HG03460 (cell line): Measurements from ENCODE around the gene NHEJ1.

Experiments
- ATAC-seq: cut with Tn5 transposase; IDR thresholded peaks from one replicate; pipeline ENCODE4 v1.9.1; 2021; ENCODE audit not compliant: unreplicated experiment

The NHEJ1 gene

DNA sequence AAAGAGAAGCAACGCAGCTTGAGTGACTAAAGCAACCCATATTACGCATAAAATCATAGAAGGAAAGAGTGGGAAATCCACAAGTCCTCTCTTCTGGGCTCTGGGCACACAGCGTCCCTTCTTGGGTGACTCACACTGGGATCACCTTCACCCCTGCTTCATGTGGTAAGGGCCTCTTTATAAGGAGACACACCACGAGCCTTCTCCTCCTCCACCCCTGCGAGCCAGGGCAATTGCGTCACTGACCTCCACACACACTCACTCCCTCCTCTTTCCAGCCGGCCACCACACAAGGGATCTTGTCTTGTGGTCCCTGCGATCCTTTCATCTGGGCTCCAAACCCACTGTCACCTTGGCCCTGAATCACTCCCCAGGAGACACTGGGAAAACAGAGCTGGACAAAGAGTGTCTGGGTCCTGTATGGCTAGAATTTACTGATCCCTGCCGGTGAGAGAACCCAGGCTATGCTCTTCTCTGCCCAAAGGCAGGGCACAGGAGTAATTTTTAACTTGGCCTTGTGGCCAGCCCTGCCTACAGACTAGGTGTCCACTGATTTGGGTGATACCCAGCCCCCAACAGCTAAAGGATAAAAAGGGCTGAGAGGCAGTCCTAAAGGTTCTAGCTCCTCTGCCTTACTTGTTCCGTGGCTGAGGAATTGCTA, 35.3 kb downstream of the NHEJ1 start:
- ATAC-seq = no peak

DNA sequence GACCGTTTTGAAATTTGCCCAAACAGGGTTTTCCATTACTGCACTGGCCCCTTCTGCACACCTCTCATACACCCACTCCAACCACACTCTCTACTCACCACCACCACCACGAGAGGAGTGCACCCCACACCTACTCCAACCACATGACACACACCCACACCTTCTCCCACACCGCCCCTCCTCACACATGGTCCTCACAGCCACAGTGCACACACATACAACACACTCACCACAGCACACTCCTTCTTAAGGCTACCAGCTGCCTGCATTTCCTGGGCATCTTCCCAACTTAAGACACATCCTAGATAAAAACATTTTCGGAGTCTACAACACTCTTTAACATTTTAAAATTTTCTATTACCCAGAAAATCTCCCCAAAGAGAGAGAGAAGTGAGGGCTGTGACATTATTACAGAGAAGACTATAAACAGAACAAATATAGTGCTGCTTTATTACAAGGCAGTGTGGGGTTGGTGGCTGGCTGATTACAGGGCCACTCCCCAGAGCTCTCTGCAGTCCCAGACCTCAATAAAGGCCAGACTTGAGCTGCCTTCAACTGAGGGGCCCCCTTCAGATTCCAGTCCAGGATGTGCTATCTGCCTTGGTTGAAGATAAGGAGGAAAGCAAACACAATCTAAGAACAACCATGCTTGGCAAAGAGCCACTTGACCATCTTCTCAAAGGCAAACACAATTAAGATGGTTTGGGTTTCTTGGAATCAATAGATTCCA, 36.1 kb downstream of the NHEJ1 start:
- ATAC-seq = no peak

DNA sequence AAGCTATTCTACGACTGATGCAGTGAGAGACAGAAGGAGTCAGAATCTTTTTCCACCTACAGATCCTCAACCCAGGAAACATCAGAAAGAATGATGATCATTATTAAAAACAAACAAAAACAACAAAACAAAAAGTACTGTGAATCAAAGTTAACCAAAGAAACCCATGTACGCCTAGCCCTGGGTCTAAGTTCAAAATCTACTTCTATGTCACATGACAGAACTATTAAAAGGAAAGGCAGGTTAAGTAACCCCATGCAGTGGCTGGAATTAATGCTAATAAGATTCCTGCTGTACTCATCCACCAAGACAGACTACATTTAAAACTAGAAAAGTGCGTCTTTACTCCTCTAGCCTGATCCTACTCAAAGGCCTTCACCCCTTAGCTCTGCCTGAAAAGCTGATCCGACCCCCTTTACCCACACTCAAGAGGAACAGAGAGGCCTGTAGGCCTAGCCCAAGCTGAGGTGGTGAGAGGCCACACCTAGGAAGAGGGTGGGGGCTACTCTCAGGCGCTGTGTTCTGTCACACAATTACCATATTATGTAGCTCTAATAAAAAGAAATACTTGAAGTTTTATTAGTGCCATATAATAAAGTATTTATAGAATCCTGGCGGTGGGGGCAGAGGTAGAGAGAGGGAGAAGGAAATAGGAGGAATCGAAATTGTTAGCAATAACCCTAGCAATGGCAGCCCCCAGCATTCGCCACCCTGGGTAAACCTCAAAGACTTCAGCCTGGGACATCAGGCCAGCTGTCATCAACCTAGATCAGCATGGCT, 37.1 kb downstream of the NHEJ1 start:
- no peak for ATAC-seq

DNA sequence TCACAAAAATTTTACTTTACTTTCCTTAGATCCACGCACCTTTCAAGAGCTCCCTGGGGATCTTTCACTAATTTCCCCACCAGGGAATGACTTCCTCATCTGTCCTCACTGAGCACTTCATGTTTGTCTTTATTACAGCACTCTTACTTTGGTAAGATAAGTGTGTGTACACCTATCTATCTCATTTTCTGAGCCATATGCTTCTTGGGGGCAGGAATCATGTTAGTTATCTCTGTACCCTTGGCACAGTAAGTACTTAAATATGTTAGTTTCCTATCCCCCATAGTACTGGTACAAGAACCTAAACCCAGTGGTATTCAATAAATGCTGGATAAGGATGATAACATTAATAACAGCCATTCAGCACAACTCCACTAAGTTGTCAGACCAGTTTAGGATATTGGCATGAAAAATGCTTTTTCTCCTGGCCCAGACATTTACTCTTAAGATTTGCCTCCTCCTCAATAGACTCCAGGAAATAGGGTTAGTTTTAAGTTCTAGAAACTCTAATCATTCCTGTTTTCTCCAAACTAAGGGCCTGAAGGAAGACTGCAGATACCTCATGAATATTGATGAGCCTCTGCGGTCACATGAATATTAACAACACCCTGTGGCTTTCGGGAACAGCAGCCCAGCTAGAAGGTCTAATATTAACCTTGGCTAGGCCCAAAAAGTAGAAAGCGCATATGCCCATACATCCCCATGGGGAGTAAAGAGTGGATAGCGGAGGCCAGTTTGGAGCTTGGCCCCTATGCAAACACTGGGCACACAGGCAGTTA, 38.2 kb downstream of the NHEJ1 start:
- no peak for ATAC-seq

DNA sequence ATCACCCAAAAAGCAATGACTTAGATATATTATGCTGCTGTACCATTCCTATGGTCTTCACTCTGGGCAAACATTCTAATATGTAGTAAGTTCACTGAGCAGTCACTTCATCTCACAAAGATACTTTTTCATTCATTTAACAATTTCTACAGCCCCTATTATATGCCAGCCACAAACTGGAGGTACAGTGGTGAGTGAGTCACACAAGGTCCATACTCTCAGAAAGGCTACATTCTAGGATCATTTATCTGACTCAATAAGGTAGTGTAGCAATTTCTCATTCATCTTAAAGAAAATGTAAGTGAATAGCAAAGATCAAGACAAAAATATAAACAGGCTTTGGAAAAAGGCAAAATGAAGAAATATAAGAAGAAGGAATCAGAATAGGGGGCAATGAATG, 40.5 kb downstream of the NHEJ1 start:
- ATAC-seq = no peak

DNA sequence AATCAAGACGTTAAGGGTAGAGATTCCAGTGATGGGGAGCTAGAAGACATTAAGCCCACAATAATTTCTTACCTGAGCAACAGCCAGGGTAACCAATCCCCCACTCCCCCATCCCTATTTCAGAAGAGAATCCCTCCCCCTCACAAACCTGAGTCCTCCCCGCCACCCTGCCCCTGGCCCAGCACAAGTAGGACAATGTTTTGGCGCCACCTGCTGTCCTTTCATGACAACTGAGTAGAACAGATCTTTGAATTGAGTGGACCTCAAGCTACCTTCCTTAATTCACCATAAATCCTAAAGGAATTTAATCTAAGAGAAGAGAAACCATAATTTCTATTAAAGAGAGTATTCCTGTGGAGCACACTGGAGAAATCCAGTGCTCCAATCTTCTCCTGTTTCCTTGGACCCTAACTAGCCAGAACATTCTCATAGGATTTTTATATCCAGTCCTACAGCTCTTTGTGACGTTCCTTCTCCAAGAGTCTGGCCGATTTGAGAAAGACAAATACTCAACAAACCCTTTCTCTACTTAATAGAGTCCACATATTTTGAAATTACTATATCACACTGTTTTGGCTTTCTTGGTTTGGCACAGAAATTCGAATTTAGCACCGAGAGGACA, 41.1 kb downstream of the NHEJ1 start:
- ATAC-seq = no peak

DNA sequence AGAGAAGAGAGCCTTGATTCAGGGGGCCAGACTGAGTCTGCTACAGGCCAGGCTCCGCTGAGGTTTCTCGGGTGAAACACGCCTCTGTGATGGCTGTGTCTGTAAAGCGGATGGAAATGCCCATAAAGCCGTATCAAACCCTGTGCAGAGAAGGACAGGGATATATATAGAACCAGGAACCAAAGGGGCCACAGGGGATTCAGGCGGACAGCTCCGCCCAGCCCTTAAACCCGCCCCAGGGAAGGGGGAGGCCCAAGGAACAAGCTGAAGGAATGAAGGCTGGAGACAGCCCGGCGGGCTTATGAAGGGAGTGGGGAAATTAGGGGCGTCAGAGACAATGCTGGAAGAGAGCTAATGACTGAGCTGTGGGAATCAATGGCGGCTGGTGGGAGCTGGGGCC, 42.1 kb downstream of the NHEJ1 start:
- ATAC-seq = no peak

DNA sequence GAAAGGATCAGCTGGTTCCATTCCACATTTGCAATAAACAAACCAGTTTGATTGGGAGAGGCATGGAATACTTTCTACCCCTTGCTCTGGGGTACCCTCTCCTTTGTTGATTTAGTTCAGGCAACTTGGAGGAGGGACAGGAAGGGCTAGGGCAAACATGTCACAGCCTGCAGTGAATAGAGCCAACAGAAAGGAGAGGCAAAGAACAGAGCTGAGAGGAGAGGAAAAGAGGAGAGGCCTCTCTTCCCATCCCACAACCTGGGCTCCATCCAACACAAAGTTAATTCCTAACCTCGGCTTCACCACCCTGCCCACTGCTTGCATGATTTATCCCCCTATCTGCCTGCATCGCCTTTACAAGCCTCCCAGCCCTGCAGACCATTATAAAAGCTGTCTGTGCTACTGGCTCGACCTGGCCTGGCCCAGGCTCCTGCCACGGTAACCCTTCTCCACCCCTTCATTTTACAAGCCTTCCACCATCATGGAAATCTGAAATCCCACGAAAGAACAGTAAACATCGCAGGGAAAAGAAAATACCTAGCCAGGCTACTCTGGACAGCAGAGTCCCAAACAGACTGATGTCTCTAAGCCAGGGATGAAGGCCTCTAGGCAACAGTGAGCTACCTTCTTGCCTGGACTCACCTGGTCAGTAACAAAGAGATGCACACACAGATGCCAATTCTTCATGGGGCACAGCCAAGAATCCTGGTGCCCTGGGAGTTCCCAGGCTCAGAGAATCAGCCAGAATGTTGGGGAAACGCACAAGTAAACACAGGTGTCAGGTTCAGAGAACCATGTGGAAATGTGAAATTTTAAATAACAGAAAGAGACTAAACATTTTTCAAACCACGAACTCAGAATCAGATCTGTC, 43.6 kb downstream of the NHEJ1 start:
- no peak for ATAC-seq

DNA sequence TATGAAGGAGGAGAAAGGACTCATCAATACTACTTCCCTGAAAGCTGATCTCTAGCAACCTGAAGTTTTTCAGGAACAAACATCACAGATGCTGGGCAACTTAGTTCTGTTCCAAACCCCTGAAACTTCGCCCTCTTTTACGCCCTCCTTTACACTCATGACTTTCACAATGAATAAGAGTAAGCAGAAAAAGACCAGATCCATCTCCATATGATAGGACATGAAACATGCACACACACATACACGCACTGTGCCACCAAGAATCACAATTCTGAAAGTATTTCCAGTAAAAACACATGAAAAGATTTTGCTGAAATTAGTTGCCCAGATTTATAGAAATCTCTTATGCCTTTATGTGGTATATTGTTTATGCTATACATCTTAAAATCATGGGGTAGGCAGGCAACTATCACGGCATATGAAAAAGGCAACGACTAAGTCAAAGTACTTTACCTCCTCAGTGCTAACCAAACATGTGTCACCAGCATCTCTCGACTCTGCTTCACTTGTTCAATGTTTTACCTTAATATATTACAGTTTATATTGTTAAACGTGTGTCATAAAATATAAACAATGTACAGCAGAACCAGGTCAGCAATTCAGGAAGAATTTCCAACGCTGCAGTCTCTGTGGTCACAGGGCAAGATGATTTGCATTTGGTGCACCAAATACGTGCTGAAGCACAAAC, 47.8 kb downstream of the NHEJ1 start:
- no peak for ATAC-seq

DNA sequence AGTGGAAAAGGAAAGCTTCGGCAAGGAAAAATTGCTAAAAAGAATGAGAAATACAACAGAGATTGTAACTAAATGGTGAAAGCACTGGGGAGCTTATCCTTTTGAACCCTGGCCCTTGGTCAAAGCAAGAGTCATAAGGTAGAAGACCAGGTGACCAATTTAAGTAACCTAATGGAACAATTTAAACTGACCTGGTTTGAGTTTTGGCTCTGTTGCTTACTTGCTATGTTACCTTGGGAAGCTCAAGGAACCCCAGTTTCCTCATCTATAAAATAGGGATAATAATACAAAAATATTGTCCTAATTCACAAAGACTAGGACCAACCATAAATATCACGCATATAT, 48.6 kb downstream of the NHEJ1 start:
- ATAC-seq = no peak

DNA sequence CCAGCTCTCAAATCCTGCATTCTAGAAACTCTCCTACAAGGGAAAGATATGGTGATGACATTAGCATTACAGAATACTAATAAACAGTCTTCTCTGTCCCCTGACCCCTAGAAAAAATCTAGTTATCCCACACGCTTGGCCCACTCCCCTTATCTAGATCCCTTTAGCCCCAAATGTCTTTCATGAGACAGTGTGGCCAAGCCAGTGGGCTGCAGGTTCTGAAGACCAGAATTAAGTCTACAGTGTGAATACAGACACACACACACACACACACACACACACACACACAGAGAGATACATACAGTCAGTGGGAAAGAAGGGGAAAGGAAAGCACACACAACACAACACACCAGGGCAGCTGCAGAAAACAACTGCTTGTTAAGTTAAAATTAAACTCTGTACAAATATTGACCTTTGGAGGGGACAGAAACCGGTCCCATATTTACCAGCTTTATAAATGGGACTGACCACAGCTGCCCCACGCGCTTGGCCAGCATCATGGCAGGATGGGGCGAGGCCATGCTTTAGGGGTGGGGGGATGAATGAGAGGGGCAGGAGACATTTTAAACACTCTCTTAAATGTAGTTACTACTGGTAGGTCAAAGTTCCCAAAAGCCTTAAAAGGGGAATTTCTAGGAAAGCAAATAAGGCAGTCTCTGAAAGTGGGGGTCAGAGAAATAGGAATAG, 49.1 kb downstream of the NHEJ1 start:
- no peak for ATAC-seq

DNA sequence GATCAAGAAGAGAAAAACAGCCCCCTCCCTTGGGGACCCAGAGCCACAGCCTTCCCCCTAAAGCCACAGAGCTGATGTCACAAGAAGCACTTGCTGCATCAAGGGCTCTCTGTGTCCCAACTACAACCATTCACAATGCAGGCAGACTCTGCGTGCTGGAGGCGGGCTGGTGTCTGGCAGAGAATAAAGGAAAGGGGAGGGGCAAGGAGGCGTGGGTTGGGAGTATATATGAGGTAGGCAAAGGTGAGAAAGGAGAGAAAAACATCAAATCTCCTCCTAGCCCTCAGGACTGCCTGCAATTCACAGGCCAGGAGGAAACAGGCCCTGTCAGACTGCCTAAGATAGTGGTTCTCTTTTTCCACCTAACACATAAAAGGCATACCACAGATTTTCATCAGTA, 51.1 kb downstream of the NHEJ1 start:
- ATAC-seq = no peak

DNA sequence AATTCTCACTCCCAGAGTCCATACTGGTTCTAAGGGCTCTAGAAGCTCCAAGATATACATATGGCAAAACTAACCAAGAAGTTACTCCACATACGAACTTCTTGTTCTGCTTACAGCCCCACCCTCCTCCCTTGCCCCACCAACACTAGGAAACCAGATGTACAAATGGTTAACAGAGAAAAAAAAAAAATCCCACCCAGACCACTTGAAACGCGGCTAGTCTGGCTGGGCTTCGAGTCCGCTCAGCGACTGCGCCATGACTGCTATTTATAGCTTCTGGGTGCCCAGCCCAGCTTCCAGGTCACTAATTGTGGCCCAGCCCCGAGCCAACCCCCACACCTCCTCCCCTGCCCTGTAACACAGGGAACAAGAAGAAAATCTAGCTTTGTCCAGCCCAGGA, 52.9 kb downstream of the NHEJ1 start:
- no peak for ATAC-seq

DNA sequence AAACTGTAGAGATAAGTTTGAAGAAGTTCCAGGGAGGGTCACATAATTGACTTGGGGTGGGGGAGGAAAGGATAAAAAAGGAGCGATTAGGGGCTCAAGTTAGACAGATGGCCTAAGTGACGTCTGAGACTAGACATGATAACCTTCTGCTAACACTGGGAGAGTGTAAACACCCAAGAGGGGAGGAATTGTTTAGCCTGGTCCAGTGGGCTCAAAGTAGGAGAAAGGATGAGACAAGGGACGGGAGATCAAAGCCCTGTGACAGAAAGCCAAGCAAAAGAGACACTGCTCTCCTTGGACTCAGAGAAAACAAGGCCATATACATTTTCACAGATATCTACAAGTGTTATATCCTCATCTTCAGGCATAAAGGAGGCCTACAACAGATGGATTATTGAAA, 54.4 kb downstream of the NHEJ1 start:
- no peak for ATAC-seq

DNA sequence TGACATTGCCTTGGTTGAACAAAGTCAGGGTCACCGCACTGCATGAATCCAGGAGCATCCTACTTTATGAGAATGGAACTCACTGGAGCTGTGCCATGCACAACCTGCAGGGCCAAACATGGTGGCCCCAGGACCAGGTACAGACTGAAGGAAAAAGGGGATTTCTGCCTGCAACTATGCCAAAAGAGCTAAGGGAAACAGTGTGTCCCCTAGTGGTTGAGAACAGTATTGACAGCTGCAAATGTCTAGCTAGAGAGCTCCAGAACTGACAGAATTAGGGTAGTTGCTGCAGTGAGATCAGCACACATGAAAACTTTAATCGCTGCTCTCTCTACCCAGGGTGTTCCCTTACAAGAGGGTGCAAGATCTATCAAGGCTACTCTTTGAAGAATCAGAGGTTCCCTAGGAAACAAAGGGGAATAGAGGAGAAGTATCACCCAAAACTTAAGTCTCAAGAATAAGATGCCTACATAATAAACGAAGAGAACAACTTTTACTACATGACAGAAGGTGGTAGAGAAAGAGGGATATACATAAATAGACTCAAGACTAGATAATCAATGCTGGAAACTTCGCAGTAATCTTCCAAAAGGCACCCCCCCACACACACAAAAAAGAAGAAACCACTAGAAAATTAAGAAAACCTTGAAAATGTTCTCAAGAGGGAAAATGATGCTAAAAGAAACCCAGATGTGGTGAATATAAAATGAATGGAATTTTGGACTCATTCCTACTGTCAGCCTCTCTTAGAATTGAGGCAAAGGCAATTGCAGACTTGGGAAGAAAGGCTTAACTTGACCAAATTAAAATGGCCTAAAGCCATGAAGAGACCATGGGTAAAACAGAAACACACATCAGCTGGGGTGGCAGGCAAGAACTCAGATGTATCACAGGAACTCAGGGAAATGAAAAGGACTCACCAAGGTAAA, 56.2 kb downstream of the NHEJ1 start:
- no peak for ATAC-seq

DNA sequence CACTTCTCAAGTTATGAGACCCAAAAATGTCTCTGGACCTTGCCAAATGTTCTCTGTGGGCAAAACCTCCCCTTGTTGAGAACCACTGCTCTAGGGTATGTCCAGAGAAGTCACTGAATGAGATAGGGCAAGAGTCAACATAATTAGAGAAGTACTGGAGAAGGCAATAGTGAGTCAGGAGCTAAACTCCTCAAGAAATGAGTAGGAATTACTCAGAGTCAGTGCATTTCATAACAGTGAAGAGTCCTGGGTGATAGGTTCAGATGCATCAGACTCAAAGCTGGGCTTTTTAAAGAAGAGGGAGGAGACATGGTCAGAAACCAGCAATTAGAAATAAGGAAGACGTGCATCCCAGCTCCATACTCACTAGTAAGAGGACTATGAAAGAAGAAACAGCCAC, 61.3 kb downstream of the NHEJ1 start:
- no peak for ATAC-seq

DNA sequence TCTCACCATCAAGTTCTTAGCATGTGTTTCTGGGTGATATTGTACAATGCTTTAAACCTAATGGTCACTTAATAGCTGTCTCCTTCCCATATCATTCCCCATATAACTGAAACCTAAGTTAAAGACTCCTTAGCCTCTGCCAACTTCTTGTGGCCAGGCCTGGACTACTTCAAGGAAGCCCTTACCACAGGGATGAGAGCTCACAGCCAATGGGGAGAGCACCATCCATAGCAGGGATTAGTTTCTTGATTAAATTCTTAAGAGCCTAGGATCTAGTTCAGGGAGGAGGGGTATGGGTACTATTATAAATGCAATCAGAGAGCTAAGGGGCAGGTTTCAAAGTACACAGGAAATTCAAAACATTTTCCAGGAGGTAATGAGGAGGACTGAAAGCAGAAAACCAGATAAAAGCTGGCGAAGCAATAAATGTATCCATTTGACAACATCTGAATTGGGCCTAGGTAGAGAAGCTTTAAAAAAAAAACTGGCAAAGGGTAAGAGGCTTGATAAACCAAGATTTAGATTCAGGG, 65.1 kb downstream of the NHEJ1 start:
- ATAC-seq = no peak

DNA sequence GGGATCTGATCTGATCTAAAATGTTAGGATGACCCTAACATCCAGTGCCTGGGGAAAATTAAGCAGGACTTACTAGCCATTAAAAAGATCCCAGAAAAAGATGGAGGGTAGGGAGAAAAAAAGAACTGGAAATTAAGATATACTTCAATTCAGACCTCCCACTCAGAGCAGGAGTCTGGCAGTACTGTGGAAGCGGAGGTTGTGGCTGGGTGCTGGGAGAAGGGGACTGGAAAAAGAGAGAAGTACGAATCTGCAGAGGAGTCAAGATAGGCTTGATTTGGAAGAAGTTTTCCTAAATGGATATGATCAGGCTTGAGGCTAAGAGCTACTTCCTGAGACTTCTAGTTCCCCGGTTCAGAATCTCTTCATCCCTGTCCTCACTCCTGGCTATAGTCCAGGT, 66.4 kb downstream of the NHEJ1 start:
- ATAC-seq = no peak
